GM21717 (cell line): ENCODE data around the gene GFRAL.
"Not testable (repeated sequence)": the region's sequence is repeated elsewhere in the genome, so short reads cannot be mapped to it uniquely, and the experiment has no call there.

Experiments used
- ATAC-seq: cut with Tn5 transposase; IDR thresholded peaks from one replicate; pipeline ENCODE4 v1.9.1; 2021; ENCODE audit warnings: mild to moderate bottlenecking, moderate library complexity; ENCODE audit not compliant: unreplicated experiment

The GFRAL gene, protein sequence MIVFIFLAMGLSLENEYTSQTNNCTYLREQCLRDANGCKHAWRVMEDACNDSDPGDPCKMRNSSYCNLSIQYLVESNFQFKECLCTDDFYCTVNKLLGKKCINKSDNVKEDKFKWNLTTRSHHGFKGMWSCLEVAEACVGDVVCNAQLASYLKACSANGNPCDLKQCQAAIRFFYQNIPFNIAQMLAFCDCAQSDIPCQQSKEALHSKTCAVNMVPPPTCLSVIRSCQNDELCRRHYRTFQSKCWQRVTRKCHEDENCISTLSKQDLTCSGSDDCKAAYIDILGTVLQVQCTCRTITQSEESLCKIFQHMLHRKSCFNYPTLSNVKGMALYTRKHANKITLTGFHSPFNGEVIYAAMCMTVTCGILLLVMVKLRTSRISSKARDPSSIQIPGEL

GRCh38 chr6:55327169-55327568, at the start of gene GFRAL:
GFRAL (plus strand) TSS chr6:55327469; CDS start chr6:55327555, 86 bp downstream.
- no peak for ATAC-seq

DNA sequence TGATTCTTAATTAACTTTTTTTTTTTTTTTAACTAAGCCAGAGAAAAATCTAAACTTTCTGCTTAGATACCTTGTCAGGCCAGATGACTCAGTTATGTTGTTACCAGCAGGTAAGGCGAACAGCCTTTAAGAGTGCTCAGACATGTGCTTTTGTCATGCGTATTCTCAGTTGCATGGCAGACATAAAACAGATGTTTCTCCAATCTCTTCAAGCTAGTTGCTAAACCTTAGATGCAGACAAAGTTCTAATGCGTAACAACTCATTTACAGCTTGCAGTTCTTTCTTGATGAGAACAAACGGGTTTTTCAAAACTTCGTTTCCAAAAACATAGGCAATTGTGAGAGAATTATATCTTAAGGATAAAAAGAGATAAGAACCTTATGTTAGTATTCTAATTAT, 49.6 kb upstream of the GFRAL start:
- no peak for ATAC-seq

GRCh38 chr6:55281215-55281614, 46.1 kb upstream of the GFRAL start:
- no peak for ATAC-seq

GRCh38 chr6:55282115-55282514, 45.2 kb upstream of the GFRAL start:
- no peak for ATAC-seq

DNA sequence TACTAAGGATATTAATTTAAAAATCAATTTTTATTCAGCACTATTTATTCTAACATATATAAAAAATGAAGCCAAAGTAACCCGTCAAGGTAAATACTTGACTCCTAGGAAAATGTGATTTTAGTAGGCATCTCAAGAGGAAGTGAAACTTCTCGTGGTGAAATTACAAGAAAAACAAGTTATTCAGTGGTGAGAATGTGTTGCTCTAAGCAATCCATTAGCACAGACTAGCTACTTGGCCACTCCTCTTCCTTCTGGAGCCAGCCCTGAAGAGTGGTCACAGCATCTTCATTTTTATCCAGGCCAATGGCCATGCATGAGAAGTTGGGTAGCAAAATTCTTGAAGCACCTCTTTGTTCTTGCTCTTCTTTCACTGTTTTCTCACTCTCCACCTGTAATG, 40.4 kb upstream of the GFRAL start:
- ATAC-seq: no peak

GRCh38 chr6:55290736-55291135, 36.5 kb upstream of the GFRAL start:
- no peak for ATAC-seq

GRCh38 chr6:55293116-55293515, 34.2 kb upstream of the GFRAL start:
- no peak for ATAC-seq

- ATAC-seq: not testable (repeated sequence)
These were observed 30.1 kb upstream of the GFRAL start for GRCh38 chr6:55297214-55297613.

DNA sequence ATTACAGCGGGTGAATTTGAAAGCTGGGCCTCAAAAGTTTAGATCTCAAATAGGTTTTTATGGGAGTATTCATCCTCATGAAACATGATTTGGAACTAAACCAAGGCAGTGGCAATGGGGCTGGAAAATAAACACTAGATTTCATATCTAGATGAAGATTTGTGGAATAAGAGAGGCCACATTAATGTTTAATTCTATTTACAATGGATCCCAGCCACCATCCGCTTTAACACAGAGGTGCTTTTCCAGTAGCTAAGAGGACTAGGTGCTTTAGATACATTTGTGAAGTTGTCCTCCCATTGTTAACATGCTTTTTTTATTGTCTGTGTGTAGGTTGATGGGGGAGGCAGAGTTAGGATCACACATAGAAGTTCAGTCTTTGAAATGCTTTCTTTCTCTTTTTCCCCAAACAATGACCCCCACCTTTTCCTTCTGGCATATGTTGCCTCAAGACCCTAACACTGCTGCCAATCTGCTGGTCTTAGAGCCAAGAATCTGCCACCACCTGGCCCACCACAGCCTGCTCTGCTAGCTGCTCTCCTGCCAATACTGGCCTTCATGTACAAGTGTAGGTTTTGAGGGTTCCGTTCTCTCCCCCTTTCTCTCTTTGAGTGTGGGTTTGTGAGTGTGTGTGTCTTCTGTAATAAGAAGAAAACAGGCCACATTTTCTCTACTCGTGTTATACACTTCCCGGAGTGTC, 27.8 kb upstream of the GFRAL start:
- no peak for ATAC-seq

DNA sequence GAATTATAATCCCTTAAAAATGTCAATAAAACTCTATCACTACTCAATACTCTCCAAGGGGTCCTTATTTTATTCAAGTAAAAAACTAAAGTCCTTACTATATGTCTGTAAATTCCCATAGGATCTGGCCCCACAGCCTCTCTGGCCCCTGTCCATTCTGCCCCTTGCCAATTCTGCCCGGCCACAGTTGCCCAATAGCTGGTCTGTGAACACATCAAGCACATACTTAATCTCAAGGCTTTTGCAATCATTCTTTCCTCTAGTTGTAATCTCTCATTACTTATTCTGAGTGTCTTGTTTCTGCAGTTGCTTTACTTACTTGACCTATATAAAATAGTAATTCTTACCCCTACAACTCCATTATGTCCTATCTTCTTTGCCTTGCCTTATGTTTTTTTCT, 22.5 kb upstream of the GFRAL start:
- no peak for ATAC-seq

GRCh38 chr6:55319961-55320695, 7.1 kb upstream of the GFRAL start:
- ATAC-seq: no peak

GRCh38 chr6:55320696-55321086, 6.6 kb upstream of the GFRAL start:
- ATAC-seq: no peak

- ATAC-seq: no peak
These were observed 49.9 kb downstream of the GFRAL start for GRCh38 chr6:55377150-55377549.

GRCh38 chr6:55379471-55379870, 52.2 kb downstream of the GFRAL start:
- ATAC-seq: no peak

DNA sequence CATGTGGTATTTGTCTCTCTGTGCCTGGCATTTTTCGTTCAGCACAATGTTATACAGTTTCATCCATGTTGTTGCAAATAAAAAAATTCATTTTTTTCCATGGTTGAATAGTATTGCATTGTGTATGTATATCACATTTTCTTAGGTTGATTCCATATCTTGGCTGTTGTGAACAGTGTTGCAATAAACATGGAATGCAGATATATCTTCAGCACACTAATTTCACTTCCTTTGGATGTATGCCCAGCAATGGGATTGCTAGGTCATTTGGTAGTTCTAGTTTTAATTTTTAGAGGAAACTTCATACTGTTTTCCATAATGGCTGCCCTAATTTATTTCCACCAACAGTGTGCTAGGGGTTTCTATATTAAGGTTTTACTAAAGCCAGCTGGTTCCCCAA, 52.6 kb downstream of the GFRAL start:
- no peak for ATAC-seq

DNA sequence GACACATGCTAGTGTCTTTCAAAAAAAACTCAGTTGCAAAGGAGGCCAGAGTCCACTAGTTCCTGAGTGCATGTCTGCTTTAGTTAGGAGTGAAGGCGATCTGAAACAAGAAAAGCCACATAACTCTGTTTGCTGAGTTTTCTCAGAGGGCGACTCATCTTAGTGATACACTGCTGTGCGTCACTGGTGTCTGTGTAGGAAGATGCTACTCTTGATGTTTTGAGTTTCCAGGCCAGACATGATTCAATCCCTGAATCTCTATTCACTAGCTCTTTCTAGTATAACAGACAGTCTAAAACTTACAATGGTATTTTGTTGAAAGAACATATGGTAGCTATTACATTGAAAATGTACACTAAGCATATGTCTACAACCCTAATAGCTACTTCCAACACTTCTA, 60.9 kb downstream of the GFRAL start:
- no peak for ATAC-seq

DNA sequence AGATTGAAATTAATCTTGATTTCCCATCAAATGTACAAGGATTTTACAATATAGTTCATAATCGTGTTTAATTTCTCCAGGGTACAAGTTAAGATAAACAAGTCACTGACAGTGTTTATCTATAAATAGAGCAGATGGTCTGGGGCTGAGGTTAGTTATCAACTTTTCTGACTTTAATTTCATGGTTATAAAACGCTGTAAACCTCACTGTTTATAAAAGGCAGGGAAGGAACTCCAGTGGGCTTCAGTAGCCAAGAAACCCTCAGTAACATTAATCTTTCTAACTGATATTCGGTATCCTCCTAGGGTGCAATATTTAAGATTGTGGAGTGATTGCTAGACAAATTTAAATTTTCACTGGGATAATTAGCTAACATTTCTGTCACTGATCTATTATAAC, 68.6 kb downstream of the GFRAL start:
- no peak for ATAC-seq

GRCh38 chr6:55397986-55398385, 70.7 kb downstream of the GFRAL start:
- no peak for ATAC-seq

DNA sequence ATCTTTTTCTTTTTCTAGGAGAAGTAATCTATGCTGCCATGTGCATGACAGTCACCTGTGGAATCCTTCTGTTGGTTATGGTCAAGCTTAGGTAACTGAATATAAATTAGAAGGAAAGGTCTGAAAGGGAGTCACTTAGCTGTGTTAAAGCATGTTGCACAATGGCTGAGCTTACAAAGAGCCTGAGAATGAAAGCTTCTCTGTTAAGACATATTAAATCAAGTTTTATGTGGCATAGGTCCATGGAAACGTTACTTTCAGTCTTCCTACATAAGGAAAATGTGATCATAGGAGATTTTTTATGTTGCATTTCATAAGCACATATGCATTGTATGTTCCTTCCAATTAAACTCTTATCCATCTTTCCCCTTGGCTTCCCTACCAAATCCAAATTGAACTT, 72.1 kb downstream of the GFRAL start:
- ATAC-seq: no peak

DNA sequence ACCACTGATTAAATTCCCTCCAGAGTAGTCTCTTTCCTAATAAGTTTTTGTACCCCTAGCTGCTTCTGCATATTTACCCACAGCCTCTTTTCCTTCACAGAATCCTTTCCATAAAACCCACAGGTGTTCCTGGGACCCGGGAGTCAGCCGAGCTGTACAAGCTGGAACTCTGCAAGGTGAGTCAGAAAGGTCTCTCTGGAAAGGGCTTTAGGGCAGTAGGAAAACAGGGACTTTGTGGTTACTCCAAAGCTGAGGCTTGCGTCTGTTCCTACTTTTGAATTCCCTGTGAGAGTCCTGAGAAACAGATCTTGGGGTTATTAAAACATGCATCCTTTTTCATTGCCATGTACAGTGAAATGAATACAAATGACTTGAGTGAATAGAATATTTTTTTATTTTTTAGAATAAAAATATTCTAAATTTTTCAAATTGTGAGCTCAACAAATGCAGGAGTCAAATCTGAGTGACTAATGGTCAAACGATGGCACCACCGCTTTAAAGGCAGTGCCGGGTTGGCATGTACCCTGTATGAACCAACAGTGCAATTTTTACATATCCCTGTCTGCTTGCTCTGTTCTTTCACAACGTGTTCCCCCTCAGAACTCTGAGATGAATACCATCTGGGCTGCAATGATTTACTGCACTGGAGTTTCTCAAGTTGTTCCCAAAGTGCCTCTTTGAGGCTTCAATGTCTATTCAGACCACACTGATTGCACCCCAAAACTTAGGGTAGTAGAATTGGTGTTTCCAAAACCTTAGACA, 78.4 kb downstream of the GFRAL start:
- no peak for ATAC-seq

GRCh38 chr6:55410674-55411073, 83.4 kb downstream of the GFRAL start:
- ATAC-seq: no peak
